Type B pancreatic cell (in vitro differentiated cells): ENCODE measurements around the gene NUF2. TPM values are rescaled to one million over a fixed set of nuclear protein-coding genes. Genes with fewer than 3 reads are reported as not detected.
"Not testable (repeated sequence)": the region's sequence is repeated elsewhere in the genome, so short reads cannot be mapped to it uniquely, and the experiment has no call there.

ENCODE experiments used
- DNase-seq: peaks from one replicate; pipeline ENCODE4 v3.0.0; 2021; ENCODE audit warnings: mixed read lengths; ENCODE audit not compliant: unreplicated experiment; ENCODE audit errors: extremely low spot score
- H3K27ac Mint-ChIP-seq: 2 replicates; pipeline ENCODE4 v1.8.0; 2021; ENCODE audit warnings: mild to moderate bottlenecking, mixed read lengths
- H3K27me3 Mint-ChIP-seq: 2 replicates; pipeline ENCODE4 v1.8.0; 2021; ENCODE audit warnings: mixed read lengths
- H3K36me3 Mint-ChIP-seq: 2 replicates; pipeline ENCODE4 v1.8.0; 2021; ENCODE audit warnings: mixed read lengths
- H3K4me1 Mint-ChIP-seq: one replicate; pipeline ENCODE4 v1.8.0; 2021; ENCODE audit warnings: mixed read lengths; ENCODE audit not compliant: unreplicated experiment
- H3K4me3 Mint-ChIP-seq: 2 replicates; pipeline ENCODE4 v1.8.0; 2021; ENCODE audit warnings: mild to moderate bottlenecking, mixed read lengths
- H3K9me3 Mint-ChIP-seq: 2 replicates; pipeline ENCODE4 v1.8.0; 2021; ENCODE audit warnings: mixed read lengths
- total RNA-seq: library from RNA; stranded (reverse); gene quantifications from 2 replicates; pipeline ENCODE4 v1.2.1, GENCODE V29; 2021; ENCODE audit warnings: low replicate concordance
- TF ChIP-seq, protein P1 (sequence below): fragments of 200-600 bp; sonication (generic); conservative IDR thresholded peaks from 2 replicates; pipeline ENCODE4 v1.5.0; 2021; ENCODE audit warnings: antibody characterized with exemption, mild to moderate bottlenecking

Gene NUF2
- total RNA-seq, 1 donor from 2014 or later, result 26.5 TPM

DNA sequence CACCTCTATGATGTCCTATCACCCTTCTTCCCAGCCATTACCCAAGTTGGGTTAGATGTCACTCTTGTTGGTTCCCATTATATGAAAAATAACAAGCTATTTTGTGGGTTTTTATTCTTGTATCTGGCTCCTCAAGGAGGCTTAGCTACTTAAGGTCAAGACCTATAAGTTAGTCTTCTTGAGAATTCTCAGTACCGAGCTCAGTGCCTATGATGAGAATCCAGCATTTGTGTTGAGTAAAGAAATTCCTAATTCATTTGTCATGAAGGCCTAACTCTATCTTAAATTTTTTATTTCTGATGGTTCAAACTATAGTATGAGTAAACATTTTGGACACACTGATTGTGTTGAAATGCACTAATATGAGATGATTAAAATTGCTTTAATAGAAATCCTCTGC, 15.9 kb downstream of the NUF2 start:
- Mint-ChIP-seq H3K36me3 (peaks cover 22% of the 10 kb centered on the region), H3K4me1 (no peaks in the 10 kb centered on the region), H3K27me3 (no peaks in the 10 kb centered on the region), H3K27ac (no peak overlapping the region), H3K9me3 (no peaks in the 10 kb centered on the region), H3K4me3 (no peak overlapping the region)
- no peak for DNase-seq
- TF ChIP-seq, protein P1, sequence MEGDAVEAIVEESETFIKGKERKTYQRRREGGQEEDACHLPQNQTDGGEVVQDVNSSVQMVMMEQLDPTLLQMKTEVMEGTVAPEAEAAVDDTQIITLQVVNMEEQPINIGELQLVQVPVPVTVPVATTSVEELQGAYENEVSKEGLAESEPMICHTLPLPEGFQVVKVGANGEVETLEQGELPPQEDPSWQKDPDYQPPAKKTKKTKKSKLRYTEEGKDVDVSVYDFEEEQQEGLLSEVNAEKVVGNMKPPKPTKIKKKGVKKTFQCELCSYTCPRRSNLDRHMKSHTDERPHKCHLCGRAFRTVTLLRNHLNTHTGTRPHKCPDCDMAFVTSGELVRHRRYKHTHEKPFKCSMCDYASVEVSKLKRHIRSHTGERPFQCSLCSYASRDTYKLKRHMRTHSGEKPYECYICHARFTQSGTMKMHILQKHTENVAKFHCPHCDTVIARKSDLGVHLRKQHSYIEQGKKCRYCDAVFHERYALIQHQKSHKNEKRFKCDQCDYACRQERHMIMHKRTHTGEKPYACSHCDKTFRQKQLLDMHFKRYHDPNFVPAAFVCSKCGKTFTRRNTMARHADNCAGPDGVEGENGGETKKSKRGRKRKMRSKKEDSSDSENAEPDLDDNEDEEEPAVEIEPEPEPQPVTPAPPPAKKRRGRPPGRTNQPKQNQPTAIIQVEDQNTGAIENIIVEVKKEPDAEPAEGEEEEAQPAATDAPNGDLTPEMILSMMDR, result no peak

- no peak for DNase-seq
- Mint-ChIP-seq H3K9me3 (no peaks in the 10 kb centered on the region), H3K36me3 (peaks cover 13% of the 10 kb centered on the region), H3K27me3 (no peaks in the 10 kb centered on the region), H3K4me3 (no peak overlapping the region), H3K4me1 (no peaks in the 10 kb centered on the region), H3K27ac (no peak overlapping the region)
- TF ChIP-seq, protein P1, result no peak
Measured at GRCh38 chr1:163346326-163346870, 24.6 kb downstream of the NUF2 start.

GRCh38 chr1:163347106-163347505, 25.4 kb downstream of the NUF2 start:
- peaks cover 16% of the 10 kb centered on the region for H3K36me3 Mint-ChIP-seq
- H3K9me3 Mint-ChIP-seq, result no peaks in the 10 kb centered on the region
- no peaks in the 10 kb centered on the region for H3K27me3 Mint-ChIP-seq
- no peak overlapping the region for H3K4me3 Mint-ChIP-seq
- TF ChIP-seq, protein P1, result no peak
- no peak for DNase-seq
- no peaks in the 10 kb centered on the region for H3K4me1 Mint-ChIP-seq
- H3K27ac Mint-ChIP-seq, result no peak overlapping the region

GRCh38 chr1:163351912-163352311, 30.2 kb downstream of the NUF2 start:
- H3K27me3 Mint-ChIP-seq, result no peaks in the 10 kb centered on the region
- TF ChIP-seq, protein P1, result no peak
- no peak overlapping the region for H3K27ac Mint-ChIP-seq
- no peaks in the 10 kb centered on the region for H3K9me3 Mint-ChIP-seq
- no peak overlapping the region for H3K4me3 Mint-ChIP-seq
- H3K4me1 Mint-ChIP-seq, result no peaks in the 10 kb centered on the region
- DNase-seq, result no peak
- H3K36me3 Mint-ChIP-seq, result peaks cover 8% of the 10 kb centered on the region

GRCh38 chr1:163357378-163357777, 35.6 kb downstream of the NUF2 start:
- no peak overlapping the region for H3K27ac Mint-ChIP-seq
- no peaks in the 10 kb centered on the region for H3K4me1 Mint-ChIP-seq
- no peak overlapping the region for H3K4me3 Mint-ChIP-seq
- TF ChIP-seq, protein P1, result no peak
- no peaks in the 10 kb centered on the region for H3K27me3 Mint-ChIP-seq
- no peak for DNase-seq
- H3K36me3 Mint-ChIP-seq, result no peaks in the 10 kb centered on the region
- no peaks in the 10 kb centered on the region for H3K9me3 Mint-ChIP-seq

DNA sequence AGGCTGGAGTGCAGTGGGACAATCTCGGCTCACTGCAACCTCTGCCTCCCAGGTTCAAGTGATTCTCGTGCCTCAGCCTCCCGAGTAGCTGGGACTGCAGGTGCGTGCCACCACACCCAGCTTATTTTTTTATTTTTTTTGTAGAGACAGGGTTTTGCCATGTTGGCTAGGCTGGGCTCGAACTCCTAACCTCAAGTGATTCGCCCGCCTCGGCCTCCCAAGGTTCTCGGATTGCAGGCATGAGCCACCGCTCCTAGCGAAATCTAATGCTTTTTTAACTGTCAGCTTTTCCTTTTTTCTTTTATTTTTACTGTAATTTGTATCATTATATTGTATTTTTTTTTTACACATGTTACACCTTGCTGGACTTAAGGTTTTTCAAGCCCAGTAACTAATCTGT, 36.4 kb downstream of the NUF2 start:
- not testable (repeated sequence) for H3K4me3 Mint-ChIP-seq, DNase-seq, H3K27ac Mint-ChIP-seq

More for the DNA sequence above, 36.4 kb downstream of the NUF2 start:
- not testable (repeated sequence) for H3K27me3 Mint-ChIP-seq, H3K9me3 Mint-ChIP-seq, H3K4me1 Mint-ChIP-seq, H3K36me3 Mint-ChIP-seq
